T-helper 1 cell treated with Interleukin-12 subunit alpha and Interleukin-12 subunit beta and Interleukin-4 antibody, amounts not matched to agents 30 μg/mL and 1 μg/mL, for 36 hours (primary cell): ENCODE results near the gene PITPNB.

ENCODE experiments used
- H3K27ac Mint-ChIP-seq: one replicate; pipeline ENCODE4 v1.8.0; 2021; ENCODE audit warnings: mild to moderate bottlenecking, mixed read lengths
- H3K27me3 Mint-ChIP-seq: one replicate; pipeline ENCODE4 v1.8.0; 2021; ENCODE audit warnings: low read depth, mixed read lengths
- H3K36me3 Mint-ChIP-seq: one replicate; pipeline ENCODE4 v1.8.0; 2021; ENCODE audit warnings: low read depth, mixed read lengths
- H3K4me1 Mint-ChIP-seq: one replicate; pipeline ENCODE4 v1.8.0; 2021; ENCODE audit warnings: low read depth, mixed read lengths
- H3K4me3 Mint-ChIP-seq: one replicate; pipeline ENCODE4 v1.8.0; 2021; ENCODE audit warnings: mild to moderate bottlenecking, moderate library complexity, mixed read lengths
- H3K9me3 Mint-ChIP-seq: one replicate; pipeline ENCODE4 v1.8.0; 2021; ENCODE audit warnings: mixed read lengths

Gene PITPNB

DNA sequence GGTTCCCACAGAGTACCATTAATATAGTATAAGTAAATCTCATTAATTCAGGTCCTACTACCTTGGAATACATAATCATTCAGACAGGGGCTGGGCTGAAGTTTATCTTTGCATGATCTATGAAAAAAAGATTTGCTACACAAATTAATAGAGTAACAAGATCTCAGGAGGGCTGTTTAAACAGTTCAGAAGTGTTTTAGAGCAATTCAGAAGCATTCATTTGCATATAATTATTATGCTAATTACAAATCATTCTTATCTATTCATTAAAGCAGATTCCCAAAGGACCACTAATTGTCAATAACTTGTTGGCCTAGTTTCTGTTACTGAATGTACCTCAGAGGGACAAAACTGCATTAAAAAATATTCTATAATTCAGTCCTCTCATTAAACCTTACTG, 40.5 kb downstream of the PITPNB start:
- peaks cover 3% of the 10 kb centered on the region for H3K36me3 Mint-ChIP-seq
- no peak overlapping the region for H3K27ac Mint-ChIP-seq
- no peaks in the 10 kb centered on the region for H3K9me3 Mint-ChIP-seq
- H3K4me3 Mint-ChIP-seq = no peak overlapping the region
- H3K27me3 Mint-ChIP-seq = no peaks in the 10 kb centered on the region
- H3K4me1 Mint-ChIP-seq = peaks cover 20% of the 10 kb centered on the region

DNA sequence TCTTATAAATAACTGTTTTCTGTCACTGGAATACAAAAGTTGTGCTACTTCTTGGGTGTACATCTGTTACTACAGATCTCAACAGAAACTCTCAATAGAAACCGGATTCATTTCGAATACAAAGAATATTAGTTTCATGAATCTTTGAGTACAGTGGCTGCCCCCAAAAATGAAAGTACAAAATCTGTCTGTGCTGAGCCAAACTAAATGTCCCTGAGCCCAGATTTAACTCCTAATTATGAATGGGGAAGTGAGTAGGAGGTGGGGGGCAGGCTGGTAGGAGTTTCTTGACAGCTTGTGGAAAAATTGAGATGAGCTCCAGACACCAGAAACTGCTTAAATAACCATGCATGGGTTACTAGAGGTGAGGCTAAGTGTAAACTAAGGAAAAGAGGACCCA, 41.6 kb downstream of the PITPNB start:
- Mint-ChIP-seq H3K4me3 (no peak overlapping the region), H3K9me3 (no peaks in the 10 kb centered on the region), H3K27me3 (no peaks in the 10 kb centered on the region), H3K36me3 (peaks cover 5% of the 10 kb centered on the region), H3K27ac (peak overlapping the region; percentile 22), H3K4me1 (peaks cover 20% of the 10 kb centered on the region)

DNA sequence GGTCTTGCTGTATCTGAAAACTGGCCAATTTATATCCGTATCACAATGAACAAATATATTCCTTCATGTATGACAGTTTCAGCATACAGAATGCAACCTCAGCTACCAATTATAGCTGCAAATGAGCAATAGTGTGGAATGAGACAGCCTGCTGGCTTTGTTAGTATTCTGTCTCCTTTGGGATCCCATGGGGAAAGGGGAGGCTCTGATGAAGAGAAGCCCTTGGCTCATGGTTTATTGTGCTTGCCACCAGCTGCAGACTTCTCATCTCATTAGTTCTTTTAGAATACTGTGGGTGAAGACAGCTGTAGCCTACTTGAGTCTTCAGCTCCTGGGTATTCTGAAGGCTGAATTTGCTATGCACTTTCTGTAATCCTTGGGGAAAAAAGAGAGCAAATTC, 42.4 kb downstream of the PITPNB start:
- no peaks in the 10 kb centered on the region for H3K27me3 Mint-ChIP-seq
- H3K4me1 Mint-ChIP-seq = peaks cover 20% of the 10 kb centered on the region
- H3K9me3 Mint-ChIP-seq = no peaks in the 10 kb centered on the region
- H3K36me3 Mint-ChIP-seq = peaks cover 6% of the 10 kb centered on the region
- H3K4me3 Mint-ChIP-seq = no peak overlapping the region
- no peak overlapping the region for H3K27ac Mint-ChIP-seq

DNA sequence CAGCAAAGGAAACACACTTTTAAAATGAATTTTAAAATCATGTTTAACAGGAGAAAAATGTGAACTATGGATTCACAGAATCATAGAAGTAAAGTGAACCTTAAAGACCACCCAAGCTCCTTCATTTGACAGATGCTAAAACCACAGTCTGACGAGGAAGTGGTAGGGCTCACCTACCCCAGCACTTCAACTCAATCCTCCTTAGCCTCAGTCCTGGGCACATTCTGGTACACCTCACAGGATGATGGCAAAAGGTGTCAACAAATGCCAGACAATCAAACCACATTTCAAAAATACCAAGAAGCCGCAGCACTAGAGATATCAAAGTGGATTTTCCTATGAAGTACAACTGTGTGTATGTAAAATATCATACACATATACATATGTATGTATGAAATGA, 43.1 kb downstream of the PITPNB start:
- Mint-ChIP-seq H3K9me3 (no peaks in the 10 kb centered on the region), H3K27me3 (no peaks in the 10 kb centered on the region), H3K27ac (peak overlapping the region; percentile 23), H3K36me3 (peaks cover 11% of the 10 kb centered on the region), H3K4me3 (no peak overlapping the region), H3K4me1 (peaks cover 20% of the 10 kb centered on the region)

DNA sequence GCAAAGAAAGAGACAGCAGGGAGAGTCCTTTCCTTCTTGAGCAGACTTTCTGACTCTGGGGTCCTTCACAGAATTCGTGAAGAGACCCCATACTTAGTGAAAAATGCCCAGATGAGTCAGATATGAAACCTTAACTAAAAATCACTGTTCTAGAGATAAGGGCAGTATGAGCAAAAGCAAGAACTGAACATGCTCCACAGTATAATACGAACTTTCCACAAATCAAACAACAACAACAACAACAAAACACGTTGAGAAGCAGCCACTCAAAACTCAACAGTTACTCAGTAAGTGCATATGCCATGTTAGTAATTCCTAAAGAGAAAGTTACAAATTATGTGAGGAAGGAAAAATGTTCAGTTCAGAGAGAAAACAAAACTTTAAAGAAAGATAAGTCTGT, 44.3 kb downstream of the PITPNB start:
- H3K4me3 Mint-ChIP-seq = no peak overlapping the region
- H3K4me1 Mint-ChIP-seq = peaks cover 24% of the 10 kb centered on the region
- no peak overlapping the region for H3K27ac Mint-ChIP-seq
- H3K9me3 Mint-ChIP-seq = no peaks in the 10 kb centered on the region
- no peaks in the 10 kb centered on the region for H3K27me3 Mint-ChIP-seq
- peaks cover 20% of the 10 kb centered on the region for H3K36me3 Mint-ChIP-seq

DNA sequence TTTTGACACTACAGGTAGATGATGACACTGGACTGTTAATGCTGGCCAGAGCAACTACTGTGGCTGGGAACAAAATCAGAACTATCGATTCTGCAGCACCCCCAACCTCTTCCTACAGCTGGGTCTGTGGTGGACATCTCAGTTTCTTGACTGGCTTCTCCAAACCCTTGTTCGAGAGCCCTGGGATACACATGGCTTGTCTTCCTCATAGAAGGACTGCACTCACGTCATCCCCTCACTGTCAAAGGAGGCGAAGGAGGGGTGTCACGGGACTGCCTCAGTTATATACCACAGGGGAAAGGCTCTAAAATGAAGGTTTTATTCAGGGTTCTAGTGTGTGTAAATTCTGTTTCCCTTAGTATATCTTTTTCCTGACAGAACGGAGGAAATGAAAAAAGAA, 44.9 kb downstream of the PITPNB start:
- H3K4me1 Mint-ChIP-seq = peaks cover 27% of the 10 kb centered on the region
- no peaks in the 10 kb centered on the region for H3K9me3 Mint-ChIP-seq
- no peaks in the 10 kb centered on the region for H3K27me3 Mint-ChIP-seq
- H3K36me3 Mint-ChIP-seq = peaks cover 23% of the 10 kb centered on the region
- no peak overlapping the region for H3K4me3 Mint-ChIP-seq
- no peak overlapping the region for H3K27ac Mint-ChIP-seq

DNA sequence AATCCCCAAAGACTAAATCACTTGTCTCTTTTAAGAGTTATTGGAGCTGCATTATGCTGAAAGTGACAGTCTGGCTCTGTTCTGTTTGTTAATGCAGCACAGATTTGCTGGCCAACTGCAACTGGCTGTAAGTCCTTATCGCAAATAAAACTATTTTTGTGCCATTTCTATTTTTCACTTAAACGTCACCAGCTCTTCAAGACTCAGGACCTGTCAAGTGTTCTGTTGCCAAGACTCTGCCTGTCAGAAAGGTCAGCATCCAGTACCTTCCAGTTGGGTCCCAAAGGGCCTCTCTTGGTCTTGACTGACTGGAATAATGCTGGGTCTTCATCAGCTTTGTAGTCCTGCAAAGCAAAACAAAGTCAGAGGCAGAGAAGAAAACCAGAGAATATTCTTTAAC, 45.6 kb downstream of the PITPNB start:
- no peaks in the 10 kb centered on the region for H3K27me3 Mint-ChIP-seq
- no peaks in the 10 kb centered on the region for H3K9me3 Mint-ChIP-seq
- no peak overlapping the region for H3K27ac Mint-ChIP-seq
- H3K36me3 Mint-ChIP-seq = peaks cover 23% of the 10 kb centered on the region
- peaks cover 31% of the 10 kb centered on the region for H3K4me1 Mint-ChIP-seq
- H3K4me3 Mint-ChIP-seq = no peak overlapping the region

DNA sequence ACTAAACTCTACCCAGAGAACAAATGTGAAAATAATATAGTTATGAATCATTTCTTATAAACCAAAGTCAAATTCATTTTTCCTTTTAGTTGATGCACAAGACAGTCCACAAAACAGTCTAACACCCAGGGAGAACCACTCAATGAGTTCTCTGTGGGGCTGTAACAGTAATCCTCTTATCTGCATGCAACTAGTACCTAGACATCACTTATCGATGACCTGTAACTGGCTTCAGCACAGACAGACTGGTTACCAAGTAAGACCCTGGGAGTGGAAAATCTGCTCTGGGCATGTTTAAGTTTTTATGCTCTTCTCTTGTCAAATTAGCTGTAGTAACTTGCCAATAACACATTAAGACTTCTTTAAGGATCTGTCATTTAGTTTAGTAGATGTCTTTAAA, 46.6 kb downstream of the PITPNB start:
- H3K9me3 Mint-ChIP-seq = no peaks in the 10 kb centered on the region
- H3K27me3 Mint-ChIP-seq = no peaks in the 10 kb centered on the region
- peaks cover 32% of the 10 kb centered on the region for H3K4me1 Mint-ChIP-seq
- peaks cover 23% of the 10 kb centered on the region for H3K36me3 Mint-ChIP-seq
- H3K27ac Mint-ChIP-seq = no peak overlapping the region
- H3K4me3 Mint-ChIP-seq = no peak overlapping the region

DNA sequence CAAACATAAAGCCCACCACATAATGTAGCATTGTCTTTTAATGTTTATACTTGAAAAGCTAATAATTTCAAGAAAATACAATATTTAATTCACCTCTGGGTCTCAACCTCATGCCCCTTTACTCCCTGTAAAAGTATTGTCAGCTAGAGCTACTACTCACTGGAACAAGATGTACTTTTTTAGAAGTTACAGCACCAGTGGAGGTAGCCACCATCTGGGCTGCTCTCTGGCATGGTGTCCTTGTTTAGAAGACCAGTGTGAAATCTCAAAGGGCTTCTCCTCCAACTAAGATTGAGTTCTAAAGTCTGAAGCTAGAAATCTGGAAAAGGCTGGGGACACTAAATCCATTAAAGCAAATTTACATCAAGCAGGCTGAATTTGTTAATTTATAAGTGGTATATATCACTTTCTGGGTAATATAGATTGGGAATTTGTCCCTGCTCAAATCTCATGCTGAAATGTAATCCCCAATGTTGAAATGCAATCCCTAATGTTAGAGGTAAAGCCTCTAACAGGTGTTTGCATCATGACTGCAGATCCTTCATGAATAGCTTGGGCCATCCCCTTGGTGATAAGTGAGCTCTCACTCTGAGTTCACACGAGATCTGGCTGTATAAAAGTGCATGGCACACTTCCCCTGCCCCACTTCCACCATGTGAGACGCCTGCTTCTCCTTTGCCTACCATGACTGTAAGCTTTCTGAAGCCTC, 47.6 kb downstream of the PITPNB start:
- H3K4me3 Mint-ChIP-seq = no peak overlapping the region
- no peaks in the 10 kb centered on the region for H3K9me3 Mint-ChIP-seq
- peaks cover 30% of the 10 kb centered on the region for H3K36me3 Mint-ChIP-seq
- H3K4me1 Mint-ChIP-seq = peaks cover 37% of the 10 kb centered on the region
- no peaks in the 10 kb centered on the region for H3K27me3 Mint-ChIP-seq
- H3K27ac Mint-ChIP-seq = no peak overlapping the region

DNA sequence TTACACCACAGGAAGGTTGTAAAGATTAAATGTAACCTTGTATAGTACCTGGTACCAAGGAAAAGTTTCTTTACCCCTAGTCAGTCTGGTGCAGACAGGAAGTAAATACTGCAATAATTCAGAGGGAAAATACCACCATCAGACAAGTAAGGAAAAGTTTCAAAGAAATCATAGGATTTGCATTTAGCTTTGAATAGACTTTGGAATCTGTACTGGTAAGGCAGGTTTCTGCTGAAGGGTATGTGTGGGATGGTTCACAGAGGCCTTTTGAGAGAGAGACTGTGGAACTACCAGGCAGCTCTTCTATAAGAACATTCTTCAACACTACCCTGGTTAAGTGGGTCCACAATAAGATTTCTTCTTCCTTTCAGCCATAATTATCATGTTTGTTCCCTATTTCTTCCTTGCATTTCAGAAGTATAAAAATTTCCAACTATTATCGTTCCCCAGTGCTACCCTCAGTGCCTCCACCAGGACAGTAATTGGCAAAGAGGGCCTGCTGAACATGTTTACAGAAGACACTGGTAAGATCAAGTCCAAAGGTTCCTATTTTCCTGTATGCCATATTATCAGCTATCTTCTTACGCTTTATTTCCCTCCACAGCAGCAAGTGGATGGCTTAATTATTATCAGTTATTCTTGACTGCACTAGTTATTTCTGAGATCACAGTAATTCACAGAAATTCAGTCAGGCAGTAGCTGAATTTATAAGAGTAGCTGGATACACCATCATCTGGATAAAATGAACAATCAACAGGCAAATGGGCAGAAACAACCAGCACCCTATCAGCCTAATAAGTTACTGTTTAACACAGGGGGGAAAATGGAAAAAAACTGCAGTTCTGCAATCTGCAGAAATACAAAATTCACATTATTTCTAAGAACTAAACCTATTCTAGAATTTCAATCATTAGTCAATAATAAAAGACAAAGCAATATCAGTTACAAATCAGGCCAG, 48.5 kb downstream of the PITPNB start:
- Mint-ChIP-seq H3K9me3 (no peaks in the 10 kb centered on the region), H3K4me1 (peaks cover 34% of the 10 kb centered on the region), H3K36me3 (peaks cover 34% of the 10 kb centered on the region), H3K4me3 (no peak overlapping the region), H3K27ac (peak overlapping the region; percentile 36), H3K27me3 (no peaks in the 10 kb centered on the region)

DNA sequence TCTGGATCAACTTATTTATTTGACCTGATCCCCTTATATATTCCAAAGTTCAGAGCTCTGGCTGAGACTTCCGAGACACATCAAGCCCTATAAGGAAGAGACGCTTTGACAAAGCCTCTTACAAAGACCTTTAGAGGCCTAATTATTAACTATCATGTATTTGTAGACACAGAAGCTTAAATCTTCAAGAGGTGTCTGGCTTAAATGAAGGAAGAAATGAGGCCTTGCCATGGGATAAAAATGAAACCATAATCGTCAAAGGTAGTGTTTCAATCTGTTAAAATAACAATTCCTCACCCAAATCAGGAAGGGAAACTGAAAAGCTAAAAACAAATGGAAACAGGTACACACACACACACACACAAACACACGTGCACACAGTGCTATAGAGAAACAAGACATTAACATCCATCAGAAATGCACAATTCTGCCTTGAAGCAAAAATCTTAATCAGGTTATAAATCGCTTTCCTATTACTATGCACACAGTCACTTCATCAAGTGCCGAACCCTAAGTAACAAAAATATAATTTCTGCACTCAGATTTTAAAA, 50.2 kb downstream of the PITPNB start:
- Mint-ChIP-seq H3K36me3 (peaks cover 34% of the 10 kb centered on the region), H3K27me3 (no peaks in the 10 kb centered on the region), H3K27ac (no peak overlapping the region), H3K9me3 (no peaks in the 10 kb centered on the region), H3K4me3 (no peak overlapping the region), H3K4me1 (peaks cover 33% of the 10 kb centered on the region)

DNA sequence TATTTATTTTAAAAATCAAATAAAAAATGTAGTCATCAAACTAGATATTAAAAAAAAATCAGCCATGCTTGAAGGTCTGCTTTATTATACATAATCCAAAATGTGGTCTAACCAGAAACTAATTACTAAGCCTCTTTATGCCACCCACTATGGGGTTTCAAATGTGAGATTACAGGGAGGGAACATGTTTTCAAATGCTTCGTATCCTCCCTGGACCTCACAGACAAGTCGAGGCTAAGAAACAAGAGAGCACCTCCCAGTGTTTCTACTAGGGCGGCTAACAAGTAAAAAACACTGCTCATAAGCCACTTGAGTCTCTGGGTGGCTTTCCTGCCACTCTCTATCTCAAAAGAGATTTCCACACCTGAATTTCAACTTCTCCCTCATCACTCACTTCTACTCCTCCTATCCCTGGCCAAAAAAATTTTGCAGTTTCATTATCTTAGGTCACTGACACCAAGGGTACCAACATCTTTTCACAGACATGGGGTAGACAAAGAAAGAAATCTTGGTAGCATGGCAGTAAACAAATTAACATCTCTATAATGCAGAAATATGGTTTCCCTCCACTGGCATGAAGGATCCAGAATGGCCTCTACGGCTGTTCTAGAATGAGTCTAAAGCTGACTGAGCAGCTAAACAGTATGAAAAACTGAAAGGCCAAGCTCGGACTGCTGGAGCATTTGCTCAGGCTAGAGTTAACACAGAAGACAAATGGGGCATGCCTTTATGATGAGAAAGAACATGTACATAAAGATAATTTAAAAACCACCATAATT, 50.9 kb downstream of the PITPNB start:
- peaks cover 30% of the 10 kb centered on the region for H3K36me3 Mint-ChIP-seq
- no peaks in the 10 kb centered on the region for H3K9me3 Mint-ChIP-seq
- peak overlapping the region; percentile 17 for H3K27ac Mint-ChIP-seq
- peaks cover 35% of the 10 kb centered on the region for H3K4me1 Mint-ChIP-seq
- H3K27me3 Mint-ChIP-seq = no peaks in the 10 kb centered on the region
- H3K4me3 Mint-ChIP-seq = no peak overlapping the region

DNA sequence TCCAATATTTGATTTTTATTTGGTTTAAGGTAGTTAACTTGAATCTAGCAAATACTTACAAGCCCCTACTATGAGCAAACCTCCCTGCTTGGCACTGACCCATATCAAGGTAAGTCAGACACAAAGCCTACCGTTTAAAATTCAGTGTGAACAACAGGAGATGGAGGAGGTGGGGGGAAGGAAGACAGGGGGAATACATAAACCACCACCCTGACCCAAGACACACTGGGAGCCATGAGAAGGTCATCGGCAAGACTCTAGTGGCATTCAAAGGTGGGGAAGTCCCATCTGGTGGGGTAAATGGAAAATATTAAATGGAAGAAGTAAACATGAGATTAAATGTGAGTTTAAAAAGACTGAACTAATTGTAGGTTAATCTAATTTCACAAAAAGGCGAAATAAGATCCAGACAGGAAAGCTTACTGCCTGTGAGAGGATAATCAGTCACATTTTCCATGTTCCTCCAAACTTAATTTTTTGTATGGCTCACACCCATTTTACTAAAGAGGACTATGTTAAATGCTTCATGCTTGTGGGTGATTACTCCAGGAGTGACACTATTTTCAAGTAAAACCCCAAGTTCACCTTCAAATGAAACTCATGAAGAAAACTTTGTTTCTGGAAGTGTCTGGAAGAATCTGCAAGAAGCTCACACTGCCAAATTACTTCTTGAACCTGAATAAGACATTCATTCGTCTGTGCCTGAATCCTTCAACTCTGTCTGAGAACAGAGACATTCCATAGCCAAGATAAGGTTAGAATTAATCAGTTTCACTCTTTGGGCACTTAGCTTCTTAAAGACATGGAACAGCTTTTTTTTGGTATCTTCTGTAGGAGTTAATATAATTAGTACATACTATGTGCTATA, 51.7 kb downstream of the PITPNB start:
- Mint-ChIP-seq H3K9me3 (no peaks in the 10 kb centered on the region), H3K27me3 (no peaks in the 10 kb centered on the region), H3K27ac (peak overlapping the region; percentile 45), H3K36me3 (peaks cover 30% of the 10 kb centered on the region), H3K4me3 (no peak overlapping the region), H3K4me1 (peaks cover 36% of the 10 kb centered on the region)
